GM23338 (cell line): ENCODE results near the gene FBLN2.

Source experiments
- CREB1 ChIP-seq: fragments of 250-450 bp; sonication (Bioruptor Pico); IDR thresholded peaks from 2 replicates; pipeline ENCODE4 v1.5.0; 2020; ENCODE audit warnings: low read depth, mild to moderate bottlenecking, moderate library complexity
- CTCF ChIP-seq, 2 experiments: fragments of 200-600 bp in 1 of 2; sonication (generic) in 1 of 2; conservative IDR thresholded peaks; 2 replicates each; pipeline versions ENCODE4 v1.5.1 to v1.6.1; 2016 to 2017; ENCODE audit warnings: antibody characterized with exemption in 2 of 2, low read depth in 2 of 2, mild to moderate bottlenecking in 2 of 2, moderate library complexity in 1 of 2
- ETS1 ChIP-seq: IDR thresholded peaks from 2 replicates; pipeline ENCODE4 v1.6.1; 2016; ENCODE audit warnings: antibody characterized with exemption
- EZH2 ChIP-seq: fragments of 200-600 bp; sonication (generic); IDR thresholded peaks from one replicate; pipeline ENCODE4 v1.8.0; 2017; ENCODE audit warnings: antibody characterized with exemption, mild to moderate bottlenecking, low read depth; ENCODE audit not compliant: unreplicated experiment
- EZH2phosphoT487 ChIP-seq: fragments of 200-600 bp; sonication (generic); IDR thresholded peaks from one replicate; pipeline ENCODE4 v1.8.1; 2018; ENCODE audit warnings: antibody characterized with exemption; ENCODE audit not compliant: unreplicated experiment
- JUNB ChIP-seq: IDR thresholded peaks from one replicate; pipeline ENCODE4 v1.6.1; 2016; ENCODE audit warnings: antibody characterized with exemption; ENCODE audit not compliant: unreplicated experiment
- NANOG ChIP-seq: IDR thresholded peaks from 2 replicates; pipeline ENCODE4 v1.6.1; 2016; ENCODE audit warnings: antibody characterized with exemption, borderline replicate concordance
- POLR2AphosphoS5 ChIP-seq: IDR thresholded peaks from 2 replicates; pipeline ENCODE4 v1.6.1; 2016; ENCODE audit warnings: antibody characterized with exemption, low read depth
- REST ChIP-seq: IDR thresholded peaks from one replicate; pipeline ENCODE4 v1.6.1; 2018; ENCODE audit warnings: antibody characterized with exemption; ENCODE audit not compliant: unreplicated experiment
- STAT1 ChIP-seq: IDR thresholded peaks from one replicate; pipeline ENCODE4 v1.6.1; 2016; ENCODE audit warnings: antibody characterized with exemption; ENCODE audit not compliant: unreplicated experiment
- ZNF114 ChIP-seq: fragments of 250-450 bp; sonication (Bioruptor Pico); IDR thresholded peaks from 2 replicates; pipeline ENCODE4 v1.5.0; 2020; ENCODE audit warnings: mild to moderate bottlenecking, moderate library complexity
- ZNF331 ChIP-seq: fragments of 250-450 bp; sonication (Bioruptor Pico); IDR thresholded peaks from 2 replicates; pipeline ENCODE4 v1.5.0; 2020; ENCODE audit warnings: low read depth, mild to moderate bottlenecking, moderate library complexity

- no peak for TF ChIP-seq CTCF (conservative IDR thresholded peaks at IDR 0.05; ENCODE audit: low read depth in 2 of 2)
- TF ChIP-seq REST, result no peak
- TF ChIP-seq EZH2, result no peak
- no peak for TF ChIP-seq EZH2phosphoT487
- TF ChIP-seq STAT1, result no peak
- TF ChIP-seq JUNB, result no peak
- TF ChIP-seq CREB1 (CRISPR knock-in tag), result no peak
- TF ChIP-seq POLR2AphosphoS5, result no peak
- TF ChIP-seq NANOG, result no peak
- no peak for TF ChIP-seq ZNF331 (CRISPR knock-in tag)
- no peak for TF ChIP-seq ZNF114 (CRISPR knock-in tag)
- no peak for TF ChIP-seq ETS1
These were observed 78.8 kb downstream of the FBLN2 start for GRCh38 chr3:13627681-13628080.
